H9 (cell line): Measurements from ENCODE around the gene ABL2. TPM values are rescaled to one million over a fixed set of nuclear protein-coding genes. Genes with fewer than 3 reads are reported as not detected.

ENCODE experiments used
- DNase-seq: peaks from one replicate; pipeline ENCODE4 v3.0.0-alpha.2; 2017
- H2AFZ ChIP-seq: one replicate; pipeline ENCODE4 v1.6.1; 2013; ENCODE audit warnings: mild to moderate bottlenecking, low read length, control low read depth, moderate library complexity
- H2AK5ac ChIP-seq: 2 replicates; pipeline ENCODE4 v1.6.1; 2013; ENCODE audit warnings: low read length, control low read depth, mixed read lengths; ENCODE audit not compliant: insufficient read length
- H2BK120ac ChIP-seq: one replicate; pipeline ENCODE4 v1.6.1; 2013; ENCODE audit warnings: low read depth, mild to moderate bottlenecking, low read length, control low read depth, inconsistent platforms; ENCODE audit not compliant: poor library complexity, severe bottlenecking
- H2BK12ac ChIP-seq: 2 replicates; pipeline ENCODE4 v1.6.1; 2013; ENCODE audit warnings: low read length, control low read depth, mixed read lengths, low read depth; ENCODE audit not compliant: insufficient read length
- H2BK15ac ChIP-seq: 2 replicates; pipeline ENCODE4 v1.6.1; 2013; ENCODE audit warnings: low read depth, low read length, control low read depth
- H2BK20ac ChIP-seq: one replicate; pipeline ENCODE4 v1.6.1; 2013; ENCODE audit warnings: low read depth, mild to moderate bottlenecking, low read length, control low read depth, inconsistent platforms; ENCODE audit not compliant: poor library complexity, severe bottlenecking
- H2BK5ac ChIP-seq: 2 replicates; pipeline ENCODE4 v1.6.1; 2013; ENCODE audit warnings: low read length, control low read depth, mixed read lengths; ENCODE audit not compliant: insufficient read length
- H3K14ac ChIP-seq: 2 replicates; pipeline ENCODE4 v1.6.1; 2013; ENCODE audit warnings: low read length, control low read depth; ENCODE audit not compliant: insufficient read depth
- H3K18ac ChIP-seq: 2 replicates; pipeline ENCODE4 v1.6.1; 2013; ENCODE audit warnings: low read depth, mild to moderate bottlenecking, mixed read lengths, low read length, control low read depth; ENCODE audit not compliant: insufficient read length
- H3K23ac ChIP-seq: 2 replicates; pipeline ENCODE4 v1.6.1; 2013; ENCODE audit warnings: low read length, control low read depth, mixed read lengths, low read depth; ENCODE audit not compliant: insufficient read length
- H3K23me2 ChIP-seq: 2 replicates; pipeline ENCODE4 v1.6.1; 2013; ENCODE audit warnings: low read depth, mild to moderate bottlenecking, mixed read lengths, low read length, control low read depth; ENCODE audit not compliant: insufficient read length, poor library complexity, severe bottlenecking
- H3K27ac ChIP-seq: 2 replicates; pipeline ENCODE4 v1.5.1; 2013; ENCODE audit warnings: low read length, control low read depth, mixed read lengths, low read depth; ENCODE audit not compliant: insufficient read length
- H3K27me3 ChIP-seq: 2 replicates; pipeline ENCODE4 v1.6.1; 2013; ENCODE audit warnings: low read length, control low read depth, inconsistent platforms; ENCODE audit not compliant: insufficient read depth
- H3K4ac ChIP-seq: 2 replicates; pipeline ENCODE4 v1.6.1; 2013; ENCODE audit warnings: low read depth, mild to moderate bottlenecking, control low read depth, inconsistent platforms, low read length, moderate library complexity
- H3K4me1 ChIP-seq: 2 replicates; pipeline ENCODE4 v1.6.1; 2013; ENCODE audit warnings: low read length, control low read depth, inconsistent platforms; ENCODE audit not compliant: insufficient read depth
- H3K4me2 ChIP-seq: 2 replicates; pipeline ENCODE4 v1.6.1; 2013; ENCODE audit warnings: low read length, control low read depth, mixed read lengths; ENCODE audit not compliant: insufficient read length, insufficient read depth
- H3K56ac ChIP-seq: 2 replicates; pipeline ENCODE4 v1.6.1; 2013; ENCODE audit warnings: low read depth, mild to moderate bottlenecking, mixed read lengths, low read length, control low read depth; ENCODE audit not compliant: insufficient read length
- H3K79me1 ChIP-seq: 2 replicates; pipeline ENCODE4 v1.6.1; 2013; ENCODE audit warnings: low read depth, mild to moderate bottlenecking, moderate library complexity, low read length, control low read depth, inconsistent platforms; ENCODE audit not compliant: insufficient read depth, poor library complexity, severe bottlenecking
- H3K79me2 ChIP-seq: 2 replicates; pipeline ENCODE4 v1.6.1; 2013; ENCODE audit warnings: low read length, control low read depth, inconsistent platforms; ENCODE audit not compliant: insufficient read depth
- H3K9ac ChIP-seq: 2 replicates; pipeline ENCODE4 v1.6.1; 2013; ENCODE audit warnings: low read length, control low read depth, mixed read lengths; ENCODE audit not compliant: insufficient read length; ENCODE audit errors: extremely low read depth
- H3K9me3 ChIP-seq: one replicate; pipeline ENCODE4 v1.6.1; 2013; ENCODE audit warnings: low read depth, low read length, inconsistent platforms; ENCODE audit not compliant: control insufficient read depth
- H3T11ph ChIP-seq: one replicate; pipeline ENCODE4 v1.6.1; 2013; ENCODE audit warnings: mild to moderate bottlenecking, low read length, control low read depth, inconsistent platforms
- H4K20me1 ChIP-seq: one replicate; pipeline ENCODE4 v1.6.1; 2013; ENCODE audit not compliant: control insufficient read depth, insufficient read length, insufficient read depth
- H4K5ac ChIP-seq: 2 replicates; pipeline ENCODE4 v1.6.1; 2013; ENCODE audit warnings: low read depth, mild to moderate bottlenecking, mixed read lengths, low read length, control low read depth; ENCODE audit not compliant: insufficient read length
- H4K8ac ChIP-seq: replicated peaks from 2 replicates; pipeline ENCODE4 v1.6.1; 2013; ENCODE audit warnings: low read length, control low read depth, mixed read lengths, low read depth; ENCODE audit not compliant: insufficient read length
- H4K91ac ChIP-seq: 2 replicates; pipeline ENCODE4 v1.6.1; 2013; ENCODE audit warnings: low read depth, mild to moderate bottlenecking, moderate library complexity, mixed read lengths, low read length, control low read depth; ENCODE audit not compliant: insufficient read length
- H3K27ac Mint-ChIP-seq, 3 experiments: 2 replicates in 2 of 3; 3 replicates in 1 of 3; pipeline ENCODE4 v1.8.0; 2020 to 2021; ENCODE audit warnings: mixed read lengths in 3 of 3, mild to moderate bottlenecking in 1 of 3, moderate library complexity in 1 of 3
- H3K27me3 Mint-ChIP-seq: 2 replicates; pipeline ENCODE4 v1.8.0; 2021; ENCODE audit warnings: low read depth, mild to moderate bottlenecking, moderate library complexity, mixed read lengths
- H3K36me3 Mint-ChIP-seq, 3 experiments: 2 replicates in 2 of 3; 3 replicates in 1 of 3; pipeline ENCODE4 v1.8.0; 2020 to 2021; ENCODE audit warnings: low read depth in 3 of 3, mixed read lengths in 3 of 3; ENCODE audit not compliant: insufficient read depth in 1 of 3
- H3K4me1 Mint-ChIP-seq, 2 experiments: 2 replicates each; pipeline ENCODE4 v1.8.0; 2020; ENCODE audit warnings: mixed read lengths in 2 of 2
- H3K4me3 Mint-ChIP-seq, 2 experiments: 2 replicates in 1 of 2; 3 replicates in 1 of 2; pipeline ENCODE4 v1.8.0; 2020 to 2021; ENCODE audit warnings: mild to moderate bottlenecking in 2 of 2, mixed read lengths in 2 of 2, moderate library complexity in 1 of 2
- H3K9me3 Mint-ChIP-seq, 2 experiments: 2 replicates in 1 of 2; 3 replicates in 1 of 2; pipeline ENCODE4 v1.8.0; 2020; ENCODE audit warnings: mild to moderate bottlenecking in 2 of 2, mixed read lengths in 2 of 2, moderate library complexity in 1 of 2
- CTCF ChIP-seq: fragments of 200-600 bp; sonication (generic); conservative IDR thresholded peaks from 3 replicates; pipeline ENCODE4 v1.8.0; 2021; ENCODE audit warnings: antibody characterized with exemption, mild to moderate bottlenecking
- WGBS: extraction: QIAGEN DNeasy Blood & Tissue Kit; methylation state at CpG from one replicate; pipeline ENCODE4 v1.1.7; 2013; ENCODE audit warnings: missing lambda C conversion rate, low lambda C conversion rate, mixed read lengths; ENCODE audit not compliant: insufficient read length; ENCODE audit errors: extremely low coverage; 5-methylcytosine and 5-hydroxymethylcytosine counted together
- total RNA-seq: library from RNA; stranded (reverse); gene quantifications from 2 replicates; pipeline ENCODE4 v1.2.1, GENCODE V29; 2021

The ABL2 gene
- total RNA-seq, 1 experiment from 2014 or later, result 21.2 TPM

- Histone ChIP-seq H2BK120ac (no peak overlapping the region), H2BK5ac (no peak overlapping the region), H4K91ac (no peak overlapping the region), H4K5ac (no peak overlapping the region), H4K8ac (no peak overlapping the region), H3K56ac (no peak overlapping the region), H4K20me1 (no peaks in the 10 kb centered on the region), H2AK5ac (no peak overlapping the region), H3K4ac (no peak overlapping the region), H3K9me3 (no peaks in the 10 kb centered on the region), H3K27ac (no peak overlapping the region), H3K23me2 (no peaks in the 10 kb centered on the region), H3K79me1 (peaks cover 3% of the 10 kb centered on the region), H3K14ac (no peak overlapping the region), H2AFZ (no peak overlapping the region), H3K4me1 (no peaks in the 10 kb centered on the region), H2BK20ac (no peak overlapping the region), H3T11ph (no peak overlapping the region), H2BK15ac (no peak overlapping the region), H3K4me2 (no peak overlapping the region), H3K79me2 (no peaks in the 10 kb centered on the region; the same call in 1 of the 2 replicates), H2BK12ac (no peak overlapping the region), H3K27me3 (no peaks in the 10 kb centered on the region), H3K9ac (no peak overlapping the region), H3K23ac (no peak overlapping the region), H3K18ac (no peak overlapping the region)
- H3K4me3 Mint-ChIP-seq, result no peak overlapping the region
- no peak overlapping the region for H3K27ac Mint-ChIP-seq
- DNase-seq, result no peak
- no peaks in the 10 kb centered on the region; a peak in 1 of 4 replicates for H3K4me1 Mint-ChIP-seq
- no peaks in the 10 kb centered on the region for H3K27me3 Mint-ChIP-seq
- WGBS, result no CpG with 5 or more reads among the region's 6 CpGs
- no peaks in the 10 kb centered on the region for H3K9me3 Mint-ChIP-seq
- no peak for TF ChIP-seq CTCF
- peaks cover 0 to 2% (median 0%) of the 10 kb centered on the region in 3 experiments; a peak in 1 of 7 replicates for H3K36me3 Mint-ChIP-seq
Observed at GRCh38 chr1:179156708-179157107, 72.8 kb downstream of the ABL2 start.
